Vagina (tissue), 2 donors: ENCODE measurements around the gene DTL.

Source experiments
- CTCF ChIP-seq, 3 experiments: fragments of 450-650 bp in 2 of 3; fragments of 200-600 bp in 1 of 3; sonication (generic) in 1 of 3; IDR thresholded peaks; one replicate each; pipeline ENCODE4 v1.5.1; 2017 to 2019; ENCODE audit warnings: antibody characterized with exemption in 3 of 3, mild to moderate bottlenecking in 2 of 3, moderate library complexity in 2 of 3
- POLR2A ChIP-seq, 2 donors: fragments of 450-650 bp; IDR thresholded peaks; one replicate each; pipeline ENCODE4 v1.6.1; 2017; ENCODE audit warnings: antibody characterized with exemption in 2 of 2, mild to moderate bottlenecking in 2 of 2, moderate library complexity in 2 of 2
- POLR2AphosphoS5 ChIP-seq, 2 donors: sonication (generic); formaldehyde crosslinking; IDR thresholded peaks; one replicate each; pipeline ENCODE4 v1.9.0; 2017; ENCODE audit warnings: antibody characterized with exemption in 2 of 2, mild to moderate bottlenecking in 2 of 2, low read depth in 1 of 2; ENCODE audit not compliant: insufficient read depth in 1 of 2

GRCh38 chr1:212133319-212133718, 97.8 kb downstream of the DTL start:
- TF ChIP-seq CTCF (IDR thresholded peaks at IDR 0.05) (no peak), POLR2AphosphoS5 (IDR thresholded peaks at IDR 0.05; ENCODE audit: insufficient read depth in 1 of 2, low read depth in 1 of 2) (no peak), POLR2A (IDR thresholded peaks at IDR 0.05) (no peak)
